HepG2 (cell line): ENCODE data around the gene KLHL33. TPM values are rescaled to one million over a fixed set of nuclear protein-coding genes. Genes with fewer than 3 reads are reported as not detected.
A peak's percentile ranks its signal among the peaks of the same experiment; 100 is the strongest.

Experiments used
- GZF1 ChIP-seq: sonication (generic); formaldehyde crosslinking; IDR thresholded peaks from 2 replicates; pipeline ENCODE4 v1.5.1; 2020; ENCODE audit warnings: mild to moderate bottlenecking, missing genetic modification reagents
- HMG20B ChIP-seq: conservative IDR thresholded peaks from 2 replicates; pipeline ENCODE4 v1.6.1; 2016; ENCODE audit warnings: missing genetic modification reagents, missing compliant biosample characterization
- IKZF4 ChIP-seq: sonication (generic); formaldehyde crosslinking; IDR thresholded peaks from 2 replicates; pipeline ENCODE4 v1.5.1; 2020; ENCODE audit warnings: borderline replicate concordance, mild to moderate bottlenecking, low read depth, missing genetic modification reagents; ENCODE audit errors: not compliant biosample characterization
- KAT7 ChIP-seq: IDR thresholded peaks from 2 replicates; pipeline ENCODE4 v1.6.1; 2018; ENCODE audit warnings: borderline replicate concordance, missing compliant biosample characterization
- KLF9 ChIP-seq: IDR thresholded peaks from 2 replicates; pipeline ENCODE4 v1.6.1; 2016; ENCODE audit warnings: low read depth
- SALL1 ChIP-seq: sonication (generic); formaldehyde crosslinking; IDR thresholded peaks from 2 replicates; pipeline ENCODE4 v1.8.0; 2022; ENCODE audit warnings: mild to moderate bottlenecking, missing genetic modification reagents
- TAF1 ChIP-seq: sonication (generic); formaldehyde crosslinking; IDR thresholded peaks from 2 replicates; pipeline ENCODE4 v1.4.0; 2020; ENCODE audit warnings: missing genetic modification reagents
- ZBTB20 ChIP-seq: sonication (generic); formaldehyde crosslinking; IDR thresholded peaks from 2 replicates; pipeline ENCODE4 v1.8.1; 2023; ENCODE audit warnings: missing genetic modification reagents, low read depth, mild to moderate bottlenecking, borderline replicate concordance
- ZBTB39 ChIP-seq: sonication (generic); formaldehyde crosslinking; IDR thresholded peaks from 2 replicates; pipeline ENCODE4 v1.5.0; 2020; ENCODE audit warnings: missing genetic modification reagents
- ZNF329 ChIP-seq: sonication (generic); formaldehyde crosslinking; IDR thresholded peaks from 2 replicates; pipeline ENCODE4 v1.9.0; 2021; ENCODE audit warnings: low read depth, mild to moderate bottlenecking, missing genetic modification reagents
- ZNF44 ChIP-seq: sonication (generic); formaldehyde crosslinking; IDR thresholded peaks from 2 replicates; pipeline ENCODE4 v1.5.1; 2020; ENCODE audit warnings: mild to moderate bottlenecking, missing genetic modification reagents
- ZNF639 ChIP-seq: conservative IDR thresholded peaks from 2 replicates; pipeline ENCODE4 v1.6.1; 2018; ENCODE audit warnings: missing genetic modification reagents
- ZNF687 ChIP-seq: sonication (generic); formaldehyde crosslinking; IDR thresholded peaks from 2 replicates; pipeline ENCODE4 v1.5.1; 2020; ENCODE audit warnings: mild to moderate bottlenecking, missing genetic modification reagents, moderate library complexity
- ZNF891 ChIP-seq: sonication (generic); formaldehyde crosslinking; IDR thresholded peaks from 2 replicates; pipeline ENCODE4 v1.5.0; 2020; ENCODE audit warnings: mild to moderate bottlenecking, missing genetic modification reagents
- polyA plus RNA-seq, 8 experiments: library from polyadenylated mRNA; depleted of rRNA in 3 of 8; stranded (reverse) in 7 of 8; unstranded in 1 of 8; fragments of >200 nt; fragmentation: Illumina TruSeq in 4 of 8; extraction: Trizol in 4 of 8; gene quantifications; 2 replicates each; pipeline versions ENCODE4 v1.2.1 to v1.2.3, GENCODE V29; 2011 to 2016; ENCODE audit warnings: low read depth in 4 of 8, missing spikeins in 1 of 8, mixed read lengths in 1 of 8; ENCODE audit not compliant: insufficient read depth in 1 of 8
- total RNA-seq, 5 experiments: library from RNA; depleted of rRNA; stranded (reverse); fragments of >200 nt; fragmentation: Illumina TruSeq; extraction: Trizol; gene quantifications; 2 replicates each; pipeline ENCODE4 v1.2.3, GENCODE V29; 2016; ENCODE audit warnings: low read depth in 1 of 5
- TF ChIP-seq, protein P1 (sequence below): sonication (generic); formaldehyde crosslinking; IDR thresholded peaks from 2 replicates; pipeline ENCODE4 v1.4.0; 2020; ENCODE audit warnings: missing genetic modification reagents, borderline replicate concordance

The KLHL33 gene
- total and polyA plus RNA-seq, 2 of the 13 experiments (the other 11 are each of a cell fraction or from before 2014, with no cell fraction given) = not detected

- TF ChIP-seq SALL1 (peak; percentile 81), ZBTB20 (CRISPR knock-in tag) (peak; percentile 54; the same call in 1 of the 2 replicates), KLF9 (peak; percentile 64), ZNF687 (CRISPR knock-in tag) (peak; percentile 97), IKZF4 (CRISPR knock-in tag) (no peak), ZNF329 (CRISPR knock-in tag) (peak; percentile 83; the same call in 1 of the 2 replicates), HMG20B (CRISPR knock-in tag) (peak; percentile 77), GZF1 (CRISPR knock-in tag) (no peak; the same call in 1 of the 2 replicates), ZNF639 (CRISPR knock-in tag) (peak; percentile 44; the same call in 1 of the 2 replicates), TAF1 (CRISPR knock-in tag) (peak; percentile 91), ZNF891 (peak; percentile 84), ZBTB39 (CRISPR knock-in tag) (0 out of 2 replicates have a peak, but pooled peaks have one; percentile 44), KAT7 (CRISPR knock-in tag) (no peak), ZNF44 (CRISPR knock-in tag) (0 out of 2 replicates have a peak, but pooled peaks have one; percentile 80)
- TF ChIP-seq, protein P1, sequence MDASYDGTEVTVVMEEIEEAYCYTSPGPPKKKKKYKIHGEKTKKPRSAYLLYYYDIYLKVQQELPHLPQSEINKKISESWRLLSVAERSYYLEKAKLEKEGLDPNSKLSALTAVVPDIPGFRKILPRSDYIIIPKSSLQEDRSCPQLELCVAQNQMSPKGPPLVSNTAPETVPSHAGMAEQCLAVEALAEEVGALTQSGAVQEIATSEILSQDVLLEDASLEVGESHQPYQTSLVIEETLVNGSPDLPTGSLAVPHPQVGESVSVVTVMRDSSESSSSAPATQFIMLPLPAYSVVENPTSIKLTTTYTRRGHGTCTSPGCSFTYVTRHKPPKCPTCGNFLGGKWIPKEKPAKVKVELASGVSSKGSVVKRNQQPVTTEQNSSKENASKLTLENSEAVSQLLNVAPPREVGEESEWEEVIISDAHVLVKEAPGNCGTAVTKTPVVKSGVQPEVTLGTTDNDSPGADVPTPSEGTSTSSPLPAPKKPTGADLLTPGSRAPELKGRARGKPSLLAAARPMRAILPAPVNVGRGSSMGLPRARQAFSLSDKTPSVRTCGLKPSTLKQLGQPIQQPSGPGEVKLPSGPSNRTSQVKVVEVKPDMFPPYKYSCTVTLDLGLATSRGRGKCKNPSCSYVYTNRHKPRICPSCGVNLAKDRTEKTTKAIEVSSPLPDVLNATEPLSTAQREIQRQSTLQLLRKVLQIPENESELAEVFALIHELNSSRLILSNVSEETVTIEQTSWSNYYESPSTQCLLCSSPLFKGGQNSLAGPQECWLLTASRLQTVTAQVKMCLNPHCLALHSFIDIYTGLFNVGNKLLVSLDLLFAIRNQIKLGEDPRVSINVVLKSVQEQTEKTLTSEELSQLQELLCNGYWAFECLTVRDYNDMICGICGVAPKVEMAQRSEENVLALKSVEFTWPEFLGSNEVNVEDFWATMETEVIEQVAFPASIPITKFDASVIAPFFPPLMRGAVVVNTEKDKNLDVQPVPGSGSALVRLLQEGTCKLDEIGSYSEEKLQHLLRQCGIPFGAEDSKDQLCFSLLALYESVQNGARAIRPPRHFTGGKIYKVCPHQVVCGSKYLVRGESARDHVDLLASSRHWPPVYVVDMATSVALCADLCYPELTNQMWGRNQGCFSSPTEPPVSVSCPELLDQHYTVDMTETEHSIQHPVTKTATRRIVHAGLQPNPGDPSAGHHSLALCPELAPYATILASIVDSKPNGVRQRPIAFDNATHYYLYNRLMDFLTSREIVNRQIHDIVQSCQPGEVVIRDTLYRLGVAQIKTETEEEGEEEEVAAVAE (CRISPR knock-in tag) = peak; percentile 80; the same call in 1 of the 2 replicates
Observed at GRCh38 chr14:20454516-20455354, 18.8 kb upstream of the KLHL33 start, which contains the start of the genes APEX1 and OSGEP (continued).
